DOHH2 (cell line): ENCODE measurements around the gene APCDD1L.

ENCODE experiments used
- EZH2phosphoT487 ChIP-seq: fragments of 200-600 bp; sonication (generic); IDR thresholded peaks from 2 replicates; pipeline ENCODE4 v1.6.1; 2017; ENCODE audit warnings: borderline replicate concordance, mild to moderate bottlenecking, antibody characterized with exemption, low read length, moderate library complexity, mixed read lengths
- TF ChIP-seq, protein P1 (sequence below): fragments of 200-600 bp; sonication (generic); IDR thresholded peaks from one replicate; pipeline ENCODE4 v1.5.1; 2014; ENCODE audit warnings: antibody characterized with exemption, mild to moderate bottlenecking, low read depth, low read length; ENCODE audit not compliant: poor library complexity, severe bottlenecking

DNA sequence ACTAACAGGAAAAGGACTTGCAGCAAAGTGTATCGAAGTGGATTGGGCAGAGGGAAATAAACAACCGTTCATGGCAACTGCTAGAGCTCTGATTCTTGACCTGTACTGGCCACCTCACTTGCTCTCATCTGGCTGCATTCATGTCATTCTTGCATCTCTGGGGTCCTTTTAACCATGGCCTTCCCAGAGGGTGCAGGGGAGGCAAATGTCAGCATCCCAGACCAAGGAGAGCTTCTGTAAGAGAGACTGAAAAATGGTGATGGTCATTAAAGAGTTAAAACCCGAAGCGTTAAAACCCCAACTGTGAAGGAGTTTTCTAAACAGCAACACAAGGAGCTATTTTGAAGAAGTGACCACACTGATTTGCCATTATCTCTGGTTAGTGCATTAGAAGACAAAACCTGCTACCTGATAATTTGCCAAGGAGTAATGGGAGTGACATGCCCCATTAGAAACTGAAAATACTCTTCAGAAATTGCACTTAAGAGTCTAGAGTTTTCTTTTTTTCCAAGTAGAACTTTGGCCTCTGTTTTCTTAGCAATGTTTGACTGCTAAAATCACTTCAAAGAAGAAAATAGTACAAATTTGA lies 62.4 kb downstream of the APCDD1L start:
- TF ChIP-seq, protein P1, sequence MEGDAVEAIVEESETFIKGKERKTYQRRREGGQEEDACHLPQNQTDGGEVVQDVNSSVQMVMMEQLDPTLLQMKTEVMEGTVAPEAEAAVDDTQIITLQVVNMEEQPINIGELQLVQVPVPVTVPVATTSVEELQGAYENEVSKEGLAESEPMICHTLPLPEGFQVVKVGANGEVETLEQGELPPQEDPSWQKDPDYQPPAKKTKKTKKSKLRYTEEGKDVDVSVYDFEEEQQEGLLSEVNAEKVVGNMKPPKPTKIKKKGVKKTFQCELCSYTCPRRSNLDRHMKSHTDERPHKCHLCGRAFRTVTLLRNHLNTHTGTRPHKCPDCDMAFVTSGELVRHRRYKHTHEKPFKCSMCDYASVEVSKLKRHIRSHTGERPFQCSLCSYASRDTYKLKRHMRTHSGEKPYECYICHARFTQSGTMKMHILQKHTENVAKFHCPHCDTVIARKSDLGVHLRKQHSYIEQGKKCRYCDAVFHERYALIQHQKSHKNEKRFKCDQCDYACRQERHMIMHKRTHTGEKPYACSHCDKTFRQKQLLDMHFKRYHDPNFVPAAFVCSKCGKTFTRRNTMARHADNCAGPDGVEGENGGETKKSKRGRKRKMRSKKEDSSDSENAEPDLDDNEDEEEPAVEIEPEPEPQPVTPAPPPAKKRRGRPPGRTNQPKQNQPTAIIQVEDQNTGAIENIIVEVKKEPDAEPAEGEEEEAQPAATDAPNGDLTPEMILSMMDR: no peak
- no peak for TF ChIP-seq EZH2phosphoT487
